ENCODE measurements around the gene PPP1R9B. TPM values are rescaled to one million over a fixed set of nuclear protein-coding genes. Genes with fewer than 3 reads are reported as not detected.
A peak's percentile ranks its signal among the peaks of the same experiment; 100 is the strongest.

Gene PPP1R9B
- total and polyA plus RNA-seq, 5 donors from 2014 or later, result 0.41 to 85.4 (median 0.45) TPM

DNA sequence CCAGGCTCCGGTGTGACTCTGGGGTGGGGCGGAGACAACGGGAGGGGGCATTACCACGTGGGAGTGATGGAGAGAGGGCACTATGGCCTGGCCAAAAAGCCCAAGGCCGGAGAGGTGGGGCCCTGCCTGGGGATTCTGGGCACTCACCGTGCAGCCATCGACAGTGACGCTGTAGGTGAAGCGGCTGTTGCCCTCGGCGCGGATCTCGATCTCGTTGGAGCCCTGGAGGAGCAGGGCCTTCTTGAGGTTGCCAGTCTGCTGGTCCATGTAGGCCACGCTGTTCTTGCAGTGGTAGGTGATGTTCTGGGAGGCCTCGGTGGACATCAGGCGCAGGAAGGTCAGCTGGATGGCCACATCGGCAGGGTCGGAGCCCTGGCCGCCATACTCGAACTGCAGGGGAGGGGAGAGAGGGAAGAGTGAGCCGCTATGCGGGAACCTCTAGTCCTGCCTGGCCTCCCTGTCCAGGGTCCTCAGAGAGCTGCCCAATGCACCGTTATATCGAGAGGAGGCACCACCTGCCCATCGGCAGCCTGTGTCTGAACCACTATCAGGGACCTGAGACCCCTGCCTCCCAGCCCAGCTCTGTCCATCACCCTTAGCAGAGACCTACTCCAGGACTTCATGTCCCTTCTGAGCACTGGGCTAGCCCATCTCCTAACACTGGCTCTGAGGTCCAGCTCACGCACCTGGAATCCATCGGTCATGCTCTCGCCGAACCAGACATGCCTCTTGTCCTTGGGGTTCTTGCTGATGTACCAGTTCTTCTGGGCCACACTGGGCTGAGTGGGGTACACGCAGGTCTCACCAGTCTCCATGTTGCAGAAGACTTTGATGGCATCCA is 35.4 kb upstream of the PPP1R9B start:
- no peak overlapping the region for H3K27ac ChIP-seq (ENCODE audit: insufficient read depth, low read length, poor library complexity, severe bottlenecking)
- ATAC-seq (ENCODE audit: low read depth in 2 of 2), result no peak
- Mint-ChIP-seq H3K36me3 (no peaks in the 10 kb centered on the region), H3K4me1 (peaks cover 0 to 10% (median 7%) of the 10 kb centered on the region in 4 donors), H3K9me3 (no peaks in the 10 kb centered on the region), H3K27ac (no peak overlapping the region), H3K4me3 (no peak overlapping the region), H3K27me3 (peaks cover 5% of the 10 kb centered on the region)
- H3K9me3 ChIP-seq (ENCODE audit: control insufficient read depth in 2 of 2, low read length in 2 of 2), result no peaks in the 10 kb centered on the region
- no peak for DNase-seq
- H3K4me1 ChIP-seq (ENCODE audit: control insufficient read depth, insufficient read depth, low read length, poor library complexity, severe bottlenecking), result no peaks in the 10 kb centered on the region
- H3K4me3 ChIP-seq (ENCODE audit: low read depth, low read length), result no peak overlapping the region
- no peaks in the 10 kb centered on the region for H3K27me3 ChIP-seq (ENCODE audit: control insufficient read depth, insufficient read depth, low read length)
- no peaks in the 10 kb centered on the region for H3K36me3 ChIP-seq (ENCODE audit: control insufficient read depth, insufficient read depth, low read length)

DNA sequence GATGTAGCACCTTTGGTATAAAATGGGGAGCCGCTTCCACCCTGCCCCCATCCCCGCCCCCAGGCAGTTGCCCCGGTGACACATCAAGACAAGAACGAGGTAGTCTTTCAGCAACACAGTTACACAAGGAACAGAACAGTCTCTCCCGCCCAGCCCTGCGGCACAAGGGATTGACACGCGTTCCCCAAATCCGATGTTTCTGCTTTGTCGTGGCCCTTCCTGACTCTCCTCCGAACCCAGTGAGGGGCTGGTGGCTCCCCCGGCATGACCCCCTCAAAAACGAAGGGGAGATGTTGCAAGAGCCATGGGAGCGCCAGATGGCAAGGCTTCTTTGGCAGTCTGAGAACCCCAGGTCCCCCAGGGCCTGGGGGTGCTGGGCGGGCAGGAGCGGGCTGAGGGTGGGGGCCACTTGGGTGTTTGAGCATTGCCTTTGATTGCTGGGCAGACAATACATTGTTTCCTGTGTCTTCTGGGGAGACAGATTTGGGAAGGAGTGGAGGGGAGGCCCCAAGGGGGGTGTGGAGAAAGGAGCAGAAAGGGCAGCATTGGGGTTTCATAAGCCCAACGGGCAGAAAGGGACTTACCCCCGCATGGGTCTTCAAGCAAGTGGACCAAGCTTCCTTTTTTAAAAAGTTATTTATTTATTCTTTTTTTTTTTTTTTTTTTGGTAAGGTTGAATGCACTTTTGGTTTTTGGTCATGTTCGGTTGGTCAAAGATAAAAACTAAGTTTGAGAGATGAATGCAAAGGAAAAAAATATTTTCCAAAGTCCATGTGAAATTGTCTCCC is 34.3 kb upstream of the PPP1R9B start:
- Mint-ChIP-seq H3K27ac (no peak overlapping the region), H3K4me1 (peaks cover 0 to 10% (median 7%) of the 10 kb centered on the region in 4 donors), H3K9me3 (no peaks in the 10 kb centered on the region), H3K36me3 (no peaks in the 10 kb centered on the region), H3K4me3 (no peak overlapping the region), H3K27me3 (peaks cover 8% of the 10 kb centered on the region)
- Histone ChIP-seq H3K27ac (ENCODE audit: insufficient read depth, low read length, poor library complexity, severe bottlenecking) (no peak overlapping the region), H3K4me3 (ENCODE audit: low read depth, low read length) (no peak overlapping the region), H3K27me3 (ENCODE audit: control insufficient read depth, insufficient read depth, low read length) (no peaks in the 10 kb centered on the region), H3K9me3 (ENCODE audit: control insufficient read depth in 2 of 2, low read length in 2 of 2) (no peaks in the 10 kb centered on the region), H3K36me3 (ENCODE audit: control insufficient read depth, insufficient read depth, low read length) (no peaks in the 10 kb centered on the region), H3K4me1 (ENCODE audit: control insufficient read depth, insufficient read depth, low read length, poor library complexity, severe bottlenecking) (no peaks in the 10 kb centered on the region)
- DNase-seq, result no peak
- no peak for ATAC-seq (ENCODE audit: low read depth in 2 of 2)

DNA sequence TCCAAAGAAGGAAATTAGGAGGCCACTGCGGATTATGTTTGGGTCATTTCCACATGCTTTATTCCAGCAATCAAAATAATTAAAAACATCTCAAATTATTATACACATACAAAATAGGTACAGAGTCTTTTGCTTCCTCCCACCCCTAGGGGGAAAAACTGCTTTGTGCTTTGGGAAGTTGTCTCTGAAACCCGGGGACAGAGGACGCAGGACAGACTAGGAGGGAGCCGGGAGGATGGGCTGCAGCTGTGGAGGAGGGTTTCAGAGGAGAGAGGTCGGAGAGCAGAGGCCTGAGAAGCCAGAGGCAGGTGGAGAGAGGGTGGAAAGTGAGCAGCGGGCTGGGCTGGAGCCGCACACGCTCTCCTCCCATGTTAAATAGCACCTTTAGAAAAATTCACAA is 33.6 kb upstream of the PPP1R9B start:
- ATAC-seq (ENCODE audit: low read depth in 2 of 2), result no peak
- H3K4me1 Mint-ChIP-seq, result peaks cover 0 to 10% (median 7%) of the 10 kb centered on the region in 4 donors
- H3K4me3 ChIP-seq (ENCODE audit: low read depth, low read length), result no peak overlapping the region

DNA sequence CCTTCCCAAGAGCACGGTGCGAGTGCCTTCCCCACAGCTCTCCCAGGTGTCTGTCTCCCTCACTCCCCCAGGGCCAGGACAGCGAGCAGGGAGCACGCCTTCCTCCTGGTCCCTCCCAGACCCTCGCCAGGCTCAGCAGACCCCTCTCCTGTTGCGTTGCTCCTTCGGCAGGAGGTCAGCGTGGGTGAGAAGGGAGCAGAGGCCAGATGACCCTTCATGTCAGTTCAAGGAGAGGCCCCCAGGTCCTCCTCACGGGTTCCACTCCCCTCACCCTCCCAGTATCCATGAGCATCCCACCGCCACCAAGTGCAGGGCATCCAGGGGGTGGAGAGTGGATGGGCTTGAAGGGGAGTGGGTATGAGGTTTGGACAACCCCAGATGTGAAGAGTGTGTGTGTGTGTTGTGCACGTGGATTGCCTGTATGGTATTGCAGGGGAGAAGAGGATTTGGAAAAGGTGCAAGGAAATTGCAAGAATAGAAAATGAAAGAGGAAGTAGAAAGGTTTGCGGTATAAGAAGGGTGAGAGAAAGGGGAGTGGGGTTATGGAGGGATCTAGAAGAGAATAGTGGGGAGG is 33.0 kb upstream of the PPP1R9B start:
- Histone ChIP-seq H3K27ac (ENCODE audit: insufficient read depth, low read length, poor library complexity, severe bottlenecking) (no peak overlapping the region), H3K4me3 (ENCODE audit: low read depth, low read length) (no peak overlapping the region), H3K27me3 (ENCODE audit: control insufficient read depth, insufficient read depth, low read length) (no peaks in the 10 kb centered on the region), H3K9me3 (ENCODE audit: control insufficient read depth in 2 of 2, low read length in 2 of 2) (no peaks in the 10 kb centered on the region), H3K4me1 (ENCODE audit: control insufficient read depth, insufficient read depth, low read length, poor library complexity, severe bottlenecking) (no peaks in the 10 kb centered on the region), H3K36me3 (ENCODE audit: control insufficient read depth, insufficient read depth, low read length) (no peaks in the 10 kb centered on the region)
- Mint-ChIP-seq H3K27me3 (peaks cover 13% of the 10 kb centered on the region), H3K4me3 (peak overlapping the region in 3 of 4 donors; percentile 57 to 74 (median 71)), H3K9me3 (no peaks in the 10 kb centered on the region), H3K36me3 (no peaks in the 10 kb centered on the region), H3K27ac (peak overlapping the region in 1 of 3 donors; percentile 67), H3K4me1 (peaks cover 0 to 12% (median 8%) of the 10 kb centered on the region in 4 donors)
- DNase-seq (no peak), ATAC-seq (ENCODE audit: low read depth in 2 of 2) (no peak)

More for the DNA sequence above, 33.6 kb upstream of the PPP1R9B start:
- Mint-ChIP-seq H3K27me3 (peaks cover 10% of the 10 kb centered on the region), H3K4me3 (peak overlapping the region in 3 of 4 donors; percentile 57 to 74 (median 71)), H3K27ac (peak overlapping the region in 2 of 3 donors; percentile 3 to 67), H3K36me3 (no peaks in the 10 kb centered on the region), H3K9me3 (no peaks in the 10 kb centered on the region)
- H3K27me3 ChIP-seq (ENCODE audit: control insufficient read depth, insufficient read depth, low read length), result no peaks in the 10 kb centered on the region
- no peaks in the 10 kb centered on the region for H3K4me1 ChIP-seq (ENCODE audit: control insufficient read depth, insufficient read depth, low read length, poor library complexity, severe bottlenecking)
- no peaks in the 10 kb centered on the region for H3K9me3 ChIP-seq (ENCODE audit: control insufficient read depth in 2 of 2, low read length in 2 of 2)
- no peaks in the 10 kb centered on the region for H3K36me3 ChIP-seq (ENCODE audit: control insufficient read depth, insufficient read depth, low read length)
- no peak for DNase-seq
- H3K27ac ChIP-seq (ENCODE audit: insufficient read depth, low read length, poor library complexity, severe bottlenecking), result no peak overlapping the region

DNA sequence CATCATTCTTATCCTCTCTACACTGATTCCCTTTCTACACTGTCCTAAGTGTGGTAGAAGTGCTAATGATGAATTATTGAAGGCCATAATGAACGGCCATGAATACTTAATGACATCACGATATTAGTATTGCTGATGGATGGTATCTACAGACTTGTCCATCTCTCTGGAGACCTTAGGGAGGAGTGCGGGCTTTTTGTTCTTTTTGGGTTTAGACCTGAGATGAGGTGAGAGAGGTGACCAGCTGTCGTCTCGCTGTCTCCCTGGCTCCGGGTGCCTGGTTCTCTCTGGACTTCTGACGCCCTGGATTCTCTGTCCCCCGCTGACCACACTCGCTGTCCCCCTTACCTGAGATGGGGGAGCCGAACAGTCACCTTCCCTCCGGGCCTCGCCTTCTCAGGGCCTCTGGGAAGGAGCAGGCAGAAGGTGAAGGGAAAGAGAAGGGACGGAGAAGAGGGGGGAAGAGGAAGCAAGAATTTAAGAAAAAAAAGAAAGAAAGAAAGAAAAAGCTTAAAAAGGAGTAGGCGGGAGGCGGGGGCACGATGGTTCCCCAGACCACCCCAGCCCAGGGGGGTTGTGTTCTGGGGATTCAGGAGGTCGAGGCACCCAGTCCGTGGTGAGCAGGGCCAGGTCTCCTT is 32.4 kb upstream of the PPP1R9B start:
- Histone ChIP-seq H3K9me3 (ENCODE audit: control insufficient read depth in 2 of 2, low read length in 2 of 2) (no peaks in the 10 kb centered on the region), H3K4me3 (ENCODE audit: low read depth, low read length) (no peak overlapping the region), H3K27ac (ENCODE audit: insufficient read depth, low read length, poor library complexity, severe bottlenecking) (no peak overlapping the region), H3K27me3 (ENCODE audit: control insufficient read depth, insufficient read depth, low read length) (no peaks in the 10 kb centered on the region), H3K36me3 (ENCODE audit: control insufficient read depth, insufficient read depth, low read length) (no peaks in the 10 kb centered on the region), H3K4me1 (ENCODE audit: control insufficient read depth, insufficient read depth, low read length, poor library complexity, severe bottlenecking) (no peaks in the 10 kb centered on the region)
- ATAC-seq (ENCODE audit: low read depth in 2 of 2) (no peak), DNase-seq (no peak)
- Mint-ChIP-seq H3K36me3 (no peaks in the 10 kb centered on the region), H3K27me3 (peaks cover 18% of the 10 kb centered on the region), H3K4me1 (peaks cover 0 to 18% (median 13%) of the 10 kb centered on the region in 4 donors), H3K4me3 (peak overlapping the region in 1 of 4 donors; percentile 24), H3K9me3 (no peaks in the 10 kb centered on the region), H3K27ac (no peak overlapping the region)

DNA sequence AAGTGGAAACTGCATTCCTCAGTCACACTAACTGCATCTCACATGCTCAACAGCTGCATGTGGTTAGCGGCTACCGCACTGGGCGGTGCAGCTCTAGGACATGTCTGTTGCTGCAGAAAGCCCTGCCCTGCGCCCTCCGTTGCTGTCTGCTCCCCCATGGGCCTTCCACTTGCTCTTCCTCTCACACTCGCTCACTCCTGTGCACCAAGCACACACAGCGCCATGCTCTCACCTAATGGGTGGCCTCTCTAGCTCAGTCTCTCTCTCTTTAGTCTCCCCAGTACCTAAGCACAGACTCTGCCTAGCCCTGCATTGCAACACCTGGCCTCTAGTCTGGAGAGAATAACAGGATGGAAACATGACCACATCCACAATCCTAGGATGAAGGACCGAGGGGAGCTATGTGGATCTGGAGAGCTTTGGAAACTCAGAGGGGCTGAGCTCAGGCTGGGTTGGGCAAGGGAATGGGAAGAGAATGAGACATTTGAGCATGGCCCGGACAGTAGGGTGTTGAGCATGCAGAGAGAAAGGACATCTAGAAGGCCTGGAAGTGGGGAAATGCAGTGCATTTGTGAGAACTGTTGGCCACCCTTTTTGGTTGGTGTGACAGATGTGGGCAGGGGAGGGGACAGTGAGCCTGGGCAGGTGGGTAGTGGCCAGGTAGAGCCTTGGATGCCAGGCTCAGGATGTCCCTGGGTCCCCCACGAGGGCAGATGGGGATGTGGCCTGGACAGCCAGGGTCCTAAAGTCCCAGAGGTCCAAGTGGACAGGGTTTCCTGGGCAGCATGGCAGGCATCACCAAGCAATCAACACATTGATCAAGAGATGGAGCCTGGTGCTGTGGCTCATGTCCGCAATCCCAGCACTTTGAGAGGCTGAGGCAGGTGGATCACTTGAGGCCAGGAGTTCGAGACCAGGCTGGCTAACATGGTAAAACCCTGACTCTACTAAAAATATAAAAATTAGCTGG is 31.4 kb upstream of the PPP1R9B start:
- Histone ChIP-seq H3K4me1 (ENCODE audit: control insufficient read depth, insufficient read depth, low read length, poor library complexity, severe bottlenecking) (no peaks in the 10 kb centered on the region), H3K27me3 (ENCODE audit: control insufficient read depth, insufficient read depth, low read length) (no peaks in the 10 kb centered on the region), H3K9me3 (ENCODE audit: control insufficient read depth in 2 of 2, low read length in 2 of 2) (no peaks in the 10 kb centered on the region), H3K27ac (ENCODE audit: insufficient read depth, low read length, poor library complexity, severe bottlenecking) (no peak overlapping the region), H3K36me3 (ENCODE audit: control insufficient read depth, insufficient read depth, low read length) (no peaks in the 10 kb centered on the region), H3K4me3 (ENCODE audit: low read depth, low read length) (no peak overlapping the region)
- Mint-ChIP-seq H3K9me3 (no peaks in the 10 kb centered on the region), H3K4me1 (peaks cover 0 to 21% (median 13%) of the 10 kb centered on the region in 4 donors), H3K27me3 (peaks cover 18% of the 10 kb centered on the region), H3K27ac (no peak overlapping the region), H3K4me3 (no peak overlapping the region), H3K36me3 (no peaks in the 10 kb centered on the region)
- no peak for DNase-seq
- ATAC-seq (ENCODE audit: low read depth in 2 of 2), result no peak
